Spinal cord (tissue), 10 donors: ENCODE results near the gene RAB10. TPM values are rescaled to one million over a fixed set of nuclear protein-coding genes. Genes with fewer than 3 reads are reported as not detected.

Source experiments
- DNase-seq, 6 donors: peaks; one replicate each; pipeline versions ENCODE4 v3.0.0 to v3.0.0-alpha.2; 2013 to 2015; ENCODE audit warnings: low spot score in 6 of 6, low read depth in 4 of 6
- H3K27ac ChIP-seq: one replicate; pipeline ENCODE4 v1.5.1; 2013; ENCODE audit warnings: low read depth, low read length, control low read depth
- H3K27me3 ChIP-seq: one replicate; pipeline ENCODE4 v1.6.1; 2013; ENCODE audit warnings: low read length; ENCODE audit not compliant: control insufficient read depth, insufficient read depth
- H3K36me3 ChIP-seq: one replicate; pipeline ENCODE4 v1.6.1; 2013; ENCODE audit warnings: low read length; ENCODE audit not compliant: control insufficient read depth, insufficient read depth
- H3K4me1 ChIP-seq: one replicate; pipeline ENCODE4 v1.6.1; 2013; ENCODE audit warnings: low read length; ENCODE audit not compliant: control insufficient read depth, insufficient read depth
- H3K4me3 ChIP-seq: one replicate; pipeline ENCODE4 v1.5.1; 2013; ENCODE audit warnings: low read depth, low read length, control low read depth
- H3K9me3 ChIP-seq: one replicate; pipeline ENCODE4 v1.6.1; 2013; ENCODE audit warnings: low read length; ENCODE audit not compliant: control insufficient read depth, insufficient read depth
- WGBS: methylation state at CpG from one replicate; pipeline ENCODE4 v1.1.5; 2013; ENCODE audit warnings: missing lambda C conversion rate; ENCODE audit not compliant: insufficient coverage; 5-methylcytosine and 5-hydroxymethylcytosine counted together
- polyA plus RNA-seq, 2 donors: library from polyadenylated mRNA; unstranded; fragments of 120-200 nt; gene quantifications; one replicate each; pipeline ENCODE4 v1.2.1, GENCODE V29; 2013; ENCODE audit not compliant: insufficient read length in 2 of 2
- total RNA-seq, 2 donors: library from RNA; depleted of rRNA in 1 of 2; stranded (reverse); fragments of 120-200 nt in 1 of 2; fragments of >200 nt in 1 of 2; gene quantifications; one replicate each; pipeline versions ENCODE4 v1.2.3 to v1.2.4, GENCODE V29; 2013 to 2014
- donor health status: healthy.

Gene RAB10
- total and polyA plus RNA-seq, 4 donors, result 80.8 to 194 (median 133) TPM

GRCh38 chr2:26128176-26128575 is 94.3 kb downstream of the RAB10 start:
- Histone ChIP-seq H3K36me3 (peaks cover 3% of the 10 kb centered on the region), H3K4me1 (no peaks in the 10 kb centered on the region), H3K27ac (no peak overlapping the region), H3K27me3 (no peaks in the 10 kb centered on the region), H3K4me3 (no peak overlapping the region), H3K9me3 (no peaks in the 10 kb centered on the region)
- DNase-seq, result no peak
- 73% methylated on average over 4 of the region's 8 CpGs for whole genome bisulfite sequencing

- H3K4me3 ChIP-seq, result no peak overlapping the region
- 62% methylated on average over 2 of the region's 3 CpGs for WGBS
- no peaks in the 10 kb centered on the region for H3K27me3 ChIP-seq
- no peaks in the 10 kb centered on the region for H3K4me1 ChIP-seq
- H3K36me3 ChIP-seq, result peaks cover 3% of the 10 kb centered on the region
- no peaks in the 10 kb centered on the region for H3K9me3 ChIP-seq
- no peak for DNase-seq
- H3K27ac ChIP-seq, result no peak overlapping the region
Measured at GRCh38 chr2:26130763-26131162, 96.9 kb downstream of the RAB10 start.

DNA sequence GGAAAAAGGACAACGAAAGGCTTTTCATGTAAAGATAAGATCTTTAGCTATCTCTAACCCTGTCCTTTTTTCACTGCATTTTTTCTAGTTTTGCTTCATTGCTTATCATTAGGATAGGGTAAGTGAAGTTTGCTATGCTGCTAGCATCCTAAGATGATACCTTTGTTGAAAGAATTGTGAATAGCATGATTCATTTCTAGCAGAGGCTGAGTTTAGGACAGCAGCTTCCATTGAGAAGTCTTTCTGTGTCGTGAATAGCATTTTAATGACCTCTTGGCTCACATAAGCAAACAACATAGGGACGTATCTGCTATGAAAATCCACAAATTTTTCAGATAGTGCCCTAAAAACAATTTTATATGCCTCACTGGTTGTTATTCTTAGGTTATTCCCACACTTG is 102.6 kb downstream of the RAB10 start:
- Histone ChIP-seq H3K4me3 (no peak overlapping the region), H3K27me3 (no peaks in the 10 kb centered on the region), H3K36me3 (peaks cover 6% of the 10 kb centered on the region), H3K27ac (peak overlapping the region; percentile 8), H3K4me1 (no peaks in the 10 kb centered on the region), H3K9me3 (no peaks in the 10 kb centered on the region)
- 24% methylated on average over 2 of the region's 3 CpGs for WGBS
- peak in 3 of 6 donors; percentile 26 to 58 (median 57) for DNase-seq

- no peaks in the 10 kb centered on the region for H3K27me3 ChIP-seq
Measured at GRCh38 chr2:26139269-26140183, 105.6 kb downstream of the RAB10 start.

GRCh38 chr2:26141145-26141769 is 107.4 kb downstream of the RAB10 start:
- no peak for DNase-seq
- Histone ChIP-seq H3K4me1 (no peaks in the 10 kb centered on the region), H3K9me3 (no peaks in the 10 kb centered on the region), H3K4me3 (no peak overlapping the region), H3K36me3 (peaks cover 6% of the 10 kb centered on the region), H3K27me3 (no peaks in the 10 kb centered on the region), H3K27ac (no peak overlapping the region)
- 88% methylated on average over 14 of the region's 18 CpGs for whole genome bisulfite sequencing

More at GRCh38 chr2:26139269-26140183, 105.6 kb downstream of the RAB10 start:
- no peaks in the 10 kb centered on the region for H3K9me3 ChIP-seq
- no peak overlapping the region for H3K4me3 ChIP-seq
- 69% methylated on average over 9 of the region's 12 CpGs for WGBS
- H3K36me3 ChIP-seq, result peaks cover 6% of the 10 kb centered on the region
- no peak overlapping the region for H3K27ac ChIP-seq
- no peak for DNase-seq
- H3K4me1 ChIP-seq, result no peaks in the 10 kb centered on the region

DNA sequence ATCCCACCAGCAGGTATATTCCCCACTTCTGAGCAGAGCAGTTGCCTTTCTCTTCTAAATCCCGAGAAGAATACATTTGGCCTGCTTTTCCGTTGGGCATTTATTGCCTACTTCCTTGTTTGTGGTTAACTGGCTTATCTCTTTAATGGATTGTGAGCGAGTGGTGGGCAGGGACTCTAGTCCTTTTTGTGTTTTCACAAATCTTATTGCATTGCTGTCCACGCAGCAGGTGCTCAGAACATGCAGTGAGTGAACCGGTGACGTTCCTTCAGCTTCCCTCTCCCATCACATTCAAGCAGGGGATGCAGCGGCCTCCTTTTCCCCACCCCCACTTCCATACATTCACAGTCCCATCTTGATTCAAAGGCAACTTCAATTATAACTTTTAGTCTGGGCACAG is 110.1 kb downstream of the RAB10 start:
- H3K4me1 ChIP-seq, result no peaks in the 10 kb centered on the region
- 78% methylated on average over 5 of the region's 7 CpGs for WGBS
- H3K27ac ChIP-seq, result no peak overlapping the region
- DNase-seq, result no peak
- no peaks in the 10 kb centered on the region for H3K27me3 ChIP-seq
- no peaks in the 10 kb centered on the region for H3K9me3 ChIP-seq
- peaks cover 6% of the 10 kb centered on the region for H3K36me3 ChIP-seq
- no peak overlapping the region for H3K4me3 ChIP-seq

DNA sequence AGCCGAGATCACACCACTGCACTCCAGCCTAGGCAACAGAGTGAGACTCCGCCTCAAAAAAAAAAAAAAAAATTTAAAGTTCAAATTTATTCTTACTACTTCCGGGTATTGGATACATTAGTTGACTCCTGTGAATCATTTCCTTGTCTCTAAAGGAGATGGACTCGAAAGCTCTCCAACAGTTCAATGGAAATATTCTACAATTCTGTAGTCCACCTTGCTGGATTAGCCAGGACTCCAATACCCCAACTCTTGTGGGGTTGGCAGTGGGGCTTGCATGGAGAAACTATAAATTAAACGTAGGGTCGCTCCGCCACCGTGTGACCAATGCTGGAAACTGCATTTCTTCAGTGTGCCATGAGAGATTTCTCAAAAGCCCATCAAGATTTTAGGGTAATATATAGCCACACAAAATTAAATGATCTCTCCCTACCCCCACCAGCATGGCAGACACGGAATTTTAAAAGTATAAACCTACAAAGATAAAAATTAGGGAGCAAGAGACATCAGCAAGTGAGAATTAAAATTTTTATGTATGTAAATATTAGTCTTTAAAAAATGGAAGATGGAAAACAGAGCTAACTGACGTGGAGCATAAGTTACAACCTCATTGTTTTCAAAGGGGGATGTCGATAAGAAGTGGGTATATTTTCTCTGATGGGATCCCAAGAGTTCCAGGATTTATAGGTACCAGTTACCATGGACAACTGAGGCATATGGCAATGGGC is 111.2 kb downstream of the RAB10 start:
- DNase-seq, result peak; percentile 31 to 90 (median 48)
- Histone ChIP-seq H3K4me1 (no peaks in the 10 kb centered on the region), H3K27ac (no peak overlapping the region), H3K36me3 (peaks cover 6% of the 10 kb centered on the region), H3K27me3 (no peaks in the 10 kb centered on the region), H3K4me3 (no peak overlapping the region), H3K9me3 (no peaks in the 10 kb centered on the region)
- no CpG with 5 or more reads among the region's 11 CpGs for WGBS

GRCh38 chr2:26148501-26148900 is 114.6 kb downstream of the RAB10 start:
- 75% methylated on average over 1 of the region's 2 CpGs for WGBS

GRCh38 chr2:26150243-26150642 is 116.4 kb downstream of the RAB10 start:
- Histone ChIP-seq H3K27me3 (no peaks in the 10 kb centered on the region), H3K4me1 (no peaks in the 10 kb centered on the region), H3K4me3 (no peak overlapping the region), H3K36me3 (no peaks in the 10 kb centered on the region), H3K9me3 (no peaks in the 10 kb centered on the region), H3K27ac (no peak overlapping the region)
- whole genome bisulfite sequencing, result 82% methylated on average over 11 of the region's 12 CpGs
- DNase-seq, result no peak

More at GRCh38 chr2:26148501-26148900, 114.6 kb downstream of the RAB10 start:
- no peak for DNase-seq
- H3K27me3 ChIP-seq, result no peaks in the 10 kb centered on the region
- H3K36me3 ChIP-seq, result no peaks in the 10 kb centered on the region
- no peak overlapping the region for H3K27ac ChIP-seq
- H3K9me3 ChIP-seq, result no peaks in the 10 kb centered on the region
- H3K4me1 ChIP-seq, result no peaks in the 10 kb centered on the region
- H3K4me3 ChIP-seq, result no peak overlapping the region
